Inflammatory macrophage treated with lipopolysaccharide for 4 hours (primary cell): ENCODE measurements around the gene BCAP31.

Source experiments
- DNase-seq: peaks from one replicate; pipeline ENCODE4 v3.0.0-alpha.2; 2020

BCAP31 gene

DNA sequence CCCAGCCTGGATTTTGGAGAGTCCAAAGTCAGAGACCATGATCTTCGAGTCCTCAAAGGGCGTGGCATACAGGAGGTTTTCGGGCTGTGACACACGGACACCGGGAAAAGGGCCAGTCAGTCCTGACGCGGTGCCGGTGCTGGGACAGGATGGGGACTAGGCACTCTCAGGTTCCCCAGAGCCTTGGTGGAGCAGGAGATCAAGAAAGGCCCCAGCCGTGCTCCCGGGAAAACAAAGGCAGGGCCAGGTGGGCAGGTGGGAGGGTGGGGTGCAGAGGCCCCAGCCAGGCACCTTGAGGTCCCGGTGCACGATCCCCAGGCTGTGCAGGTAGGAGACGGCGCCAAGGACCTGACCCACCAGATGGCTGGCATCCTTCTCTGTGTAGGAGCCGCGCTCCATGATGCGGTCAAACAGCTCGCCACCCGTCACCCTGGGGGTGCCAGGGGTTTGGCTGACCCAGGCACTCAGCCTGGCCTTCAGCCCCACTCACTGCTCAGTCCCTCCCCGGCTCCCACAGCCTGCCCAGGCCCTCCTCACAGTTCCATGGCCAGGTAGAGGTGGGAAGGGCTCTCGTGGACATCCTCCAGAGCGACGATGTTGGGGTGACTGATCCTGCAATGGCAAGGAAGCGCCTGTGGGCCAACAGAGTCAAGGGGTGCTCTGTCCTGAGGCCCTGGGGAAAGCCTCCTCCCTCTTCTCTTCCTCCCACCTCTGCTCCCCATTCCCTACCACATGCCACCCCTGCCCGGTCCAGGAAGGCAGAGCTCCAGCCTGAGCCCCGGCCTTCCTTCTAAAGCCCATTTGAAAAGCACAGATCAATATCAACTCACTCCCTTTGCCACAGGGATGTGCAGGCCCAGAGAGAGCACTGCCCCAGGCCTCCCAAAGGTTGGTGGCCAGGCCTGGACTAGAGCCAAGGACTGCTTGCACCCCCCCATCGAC, 52.3 kb downstream of the BCAP31 start:
- DNase-seq: no peak

DNA sequence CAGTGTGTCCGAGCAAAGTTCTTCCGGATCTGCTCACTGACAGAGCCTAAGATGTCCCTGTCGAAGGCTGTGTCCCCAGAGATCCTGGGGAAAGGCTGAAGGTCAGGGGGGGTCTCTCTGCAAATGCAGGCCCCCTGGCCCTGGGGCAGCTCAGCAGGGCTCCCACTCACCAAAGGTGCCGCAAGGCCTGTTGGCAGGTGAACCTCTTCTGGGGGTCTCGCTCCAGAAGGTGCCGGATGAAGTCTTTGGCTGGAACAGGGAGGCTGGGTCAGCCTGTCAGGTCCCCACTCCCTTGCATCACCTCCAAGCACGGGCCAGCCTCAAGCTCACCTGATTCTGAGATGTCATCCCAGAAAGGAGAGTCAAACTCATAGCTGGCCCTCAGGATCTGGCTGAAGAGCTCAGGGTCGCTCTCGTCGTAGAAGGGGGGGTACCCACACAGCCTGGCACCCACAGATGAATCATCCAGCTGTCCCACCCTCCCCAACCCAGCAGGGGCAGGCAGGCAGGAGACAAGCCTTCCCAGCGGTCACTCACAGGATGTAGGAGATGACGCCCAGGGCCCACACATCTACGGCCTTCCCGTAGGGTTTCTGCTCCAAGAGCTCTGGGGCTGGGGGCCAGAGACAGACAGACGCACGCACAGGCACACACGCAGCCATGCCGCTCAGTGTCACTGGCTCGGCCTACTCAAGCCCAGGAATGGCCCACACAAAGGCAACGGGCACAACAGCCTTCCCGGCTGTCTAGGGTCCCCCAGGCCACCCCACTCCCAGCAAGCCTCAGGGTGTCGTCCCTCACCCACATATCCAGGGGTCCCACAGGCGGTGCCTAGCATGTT, 53.2 kb downstream of the BCAP31 start:
- no peak for DNase-seq

DNA sequence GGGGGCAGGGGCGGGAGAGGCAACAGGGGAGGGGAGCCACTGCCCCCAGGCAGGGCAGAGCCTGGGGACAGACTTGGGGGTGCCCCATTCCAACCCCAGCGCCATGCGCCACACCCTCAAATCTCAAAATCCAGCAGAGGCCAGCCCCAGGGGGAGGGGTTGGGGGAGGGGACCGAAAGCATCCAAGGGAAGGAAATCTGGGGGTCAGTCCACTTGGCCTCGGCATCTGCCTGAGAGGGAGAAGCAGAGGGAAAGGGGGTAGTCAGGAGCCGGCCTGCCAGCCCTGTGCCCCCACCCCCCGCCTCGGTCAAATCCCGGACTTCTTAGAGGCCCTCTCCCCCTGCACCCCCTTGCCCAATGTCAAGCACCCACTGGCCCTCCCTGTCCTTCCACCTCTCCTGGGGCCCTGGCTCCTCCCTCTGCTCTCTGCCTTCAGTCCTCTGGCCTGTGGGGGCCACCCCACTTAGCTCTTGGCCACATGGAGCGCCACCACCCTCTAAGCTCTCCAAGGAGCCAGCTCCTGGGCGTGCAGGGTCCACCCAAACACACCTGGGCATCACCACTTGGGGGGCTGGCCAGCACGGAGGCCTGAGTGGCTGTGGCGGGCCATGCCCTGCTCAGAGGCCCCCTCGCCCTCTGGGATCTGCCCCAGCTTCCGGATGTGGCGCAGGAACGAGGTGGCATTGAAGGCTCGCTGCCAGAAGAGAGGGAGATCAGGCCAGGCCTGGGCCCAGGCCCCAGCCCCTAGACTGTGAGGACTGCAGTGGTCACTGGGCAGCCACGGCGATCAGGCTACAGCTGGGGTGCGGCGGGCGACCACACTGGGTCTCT, 54.1 kb downstream of the BCAP31 start:
- DNase-seq: no peak

DNA sequence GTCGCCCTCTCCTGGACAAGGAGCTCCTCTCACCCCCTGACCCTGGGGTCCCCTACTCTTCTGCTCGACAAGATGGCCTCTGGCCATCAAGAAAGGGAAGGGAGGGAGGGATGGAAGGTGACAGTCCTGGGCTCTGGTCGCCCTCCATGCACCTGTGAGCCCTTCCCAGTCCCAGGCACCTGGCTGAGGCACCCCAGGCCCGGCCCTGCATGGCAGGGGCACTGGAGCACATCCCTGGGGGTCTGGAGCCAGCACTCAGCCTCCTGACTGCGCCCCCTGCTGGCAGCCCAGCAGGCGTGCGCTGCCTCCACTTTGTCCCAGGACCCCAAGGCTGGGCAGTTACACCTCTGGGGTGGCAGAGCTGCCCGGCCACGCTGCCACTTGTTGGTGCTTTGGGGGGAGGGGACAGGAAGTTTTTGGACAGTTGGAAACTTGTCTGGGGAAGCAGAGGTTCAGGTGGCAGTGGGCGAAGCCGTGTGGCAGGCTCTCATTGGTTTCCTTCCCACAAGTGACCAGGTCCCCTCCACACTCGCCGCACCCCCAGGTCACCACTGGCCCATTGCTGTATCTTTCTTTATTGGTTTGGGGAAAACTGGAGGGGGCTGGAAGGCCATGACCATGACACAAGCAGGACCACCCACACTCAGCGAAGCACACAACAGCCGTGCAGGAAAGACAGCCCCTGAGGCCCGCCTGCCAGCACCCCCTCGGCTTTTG, 54.9 kb downstream of the BCAP31 start:
- no peak for DNase-seq

DNA sequence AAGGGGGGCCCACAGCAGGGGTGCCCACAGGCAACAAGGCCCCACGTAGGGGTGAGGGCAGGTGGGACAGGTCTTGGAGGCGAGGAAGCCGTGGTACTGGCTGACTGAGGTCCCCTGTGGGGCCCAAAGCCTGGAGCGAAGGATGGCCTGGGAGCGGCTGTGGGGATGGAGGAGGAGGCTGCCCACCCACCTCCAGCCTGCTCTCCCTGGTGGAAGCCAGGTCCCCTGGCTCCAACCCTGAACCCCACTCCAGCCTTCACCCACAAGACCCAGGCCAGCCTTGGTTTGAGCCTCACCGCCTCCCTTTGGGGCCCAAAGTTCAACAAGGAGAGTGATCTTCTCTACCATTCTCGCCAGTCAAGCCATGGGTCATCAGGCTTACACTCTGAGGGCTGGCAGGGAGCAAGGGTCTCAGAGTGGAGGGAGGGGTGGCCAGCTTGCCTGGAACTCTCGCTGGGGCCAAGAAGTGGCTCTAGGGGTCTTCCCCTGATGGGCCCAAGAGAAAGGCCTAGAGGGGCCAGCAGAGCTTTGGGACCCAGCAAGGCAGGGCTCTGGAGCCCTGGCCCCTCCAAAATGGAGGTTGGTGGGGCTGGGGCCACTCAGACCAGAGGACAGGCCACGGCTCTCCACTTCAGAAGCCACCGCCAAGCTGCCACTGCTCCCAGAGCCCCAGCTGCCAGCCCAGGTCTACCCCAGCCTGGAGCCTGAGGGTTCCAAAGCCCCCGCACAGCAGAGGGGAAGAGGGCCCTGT, 55.6 kb downstream of the BCAP31 start:
- no peak for DNase-seq

DNA sequence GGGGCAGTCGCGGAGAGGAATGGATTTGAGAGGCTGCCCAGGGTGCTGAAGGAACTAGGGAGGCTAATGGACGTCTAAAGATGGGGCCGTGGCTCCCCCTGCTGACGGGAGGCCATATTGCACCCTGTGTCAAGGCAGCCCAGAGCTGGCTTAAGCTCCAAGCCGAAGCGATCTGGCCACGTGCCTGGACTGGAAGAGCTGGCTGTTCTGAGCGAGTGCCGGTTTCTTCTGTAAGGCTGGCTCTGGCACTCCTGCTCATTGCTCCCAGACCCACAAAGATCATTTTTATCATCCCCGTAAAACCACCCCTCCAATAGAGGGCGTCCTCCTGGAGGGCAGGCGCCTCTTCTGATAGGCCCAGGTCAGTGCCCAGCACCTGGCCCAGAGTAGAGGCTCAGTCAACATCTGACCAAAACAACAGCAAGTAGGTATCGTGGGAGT, 56.2 kb downstream of the BCAP31 start:
- DNase-seq: peak; percentile 65

DNA sequence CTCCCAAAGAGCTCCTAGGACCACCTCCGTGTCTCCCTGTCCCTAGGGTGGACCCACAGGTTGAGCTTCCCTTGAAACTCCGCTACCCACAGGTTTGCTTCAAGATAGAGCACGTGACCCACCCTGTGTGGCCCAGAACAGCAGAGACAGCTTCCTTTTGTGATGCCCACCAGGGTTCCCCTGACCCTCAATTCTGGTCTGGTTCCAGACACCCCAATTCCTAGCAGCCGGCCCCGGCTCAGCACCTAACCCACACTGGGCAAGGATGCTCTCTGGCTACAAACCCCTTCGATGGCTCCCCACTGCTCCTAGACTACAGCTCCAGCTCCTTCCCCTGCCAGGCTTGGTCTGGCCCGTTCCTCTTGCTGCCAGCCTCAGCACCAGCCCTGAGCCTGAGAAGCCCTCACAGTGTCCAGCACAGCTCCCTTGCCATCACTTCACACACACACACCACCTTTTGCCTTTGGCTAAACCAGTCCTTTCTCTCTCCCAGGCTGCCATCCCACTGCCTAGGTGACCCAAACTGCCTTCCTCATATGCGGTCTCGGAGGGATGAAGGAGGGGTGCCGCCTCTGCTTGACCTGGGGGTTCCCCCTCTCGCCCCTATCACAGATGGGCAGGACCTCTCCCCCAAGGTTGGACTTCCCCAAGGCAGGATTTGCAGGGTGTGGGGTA, 56.8 kb downstream of the BCAP31 start:
- DNase-seq: no peak

DNA sequence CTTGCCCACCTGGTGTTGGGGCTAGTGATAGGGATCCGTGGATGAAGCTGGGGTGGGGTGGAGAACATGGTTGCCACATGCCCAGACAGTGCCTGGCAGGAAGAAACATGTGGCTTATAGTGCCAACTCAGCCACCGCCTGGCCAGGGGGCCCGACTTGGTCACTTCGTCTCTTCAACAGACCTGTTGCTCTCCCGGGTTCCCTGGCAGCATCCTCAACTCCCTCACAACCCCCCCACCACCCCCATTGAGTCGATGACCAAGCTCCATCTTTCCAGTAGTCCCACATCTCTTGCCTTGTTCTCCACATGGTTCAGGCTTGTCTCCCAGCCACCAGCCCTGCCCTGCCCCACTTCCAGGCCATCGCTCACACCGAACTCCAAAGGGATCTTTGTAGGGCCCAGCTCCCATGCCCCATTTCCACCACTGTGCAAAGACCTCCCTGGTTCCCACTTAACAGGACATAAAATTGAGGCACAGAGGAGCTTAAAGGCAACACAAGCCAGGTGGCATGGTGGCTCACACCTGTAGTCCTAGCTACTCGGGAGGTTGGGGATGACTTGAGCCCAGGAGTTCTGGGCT, 58.4 kb downstream of the BCAP31 start:
- no peak for DNase-seq

DNA sequence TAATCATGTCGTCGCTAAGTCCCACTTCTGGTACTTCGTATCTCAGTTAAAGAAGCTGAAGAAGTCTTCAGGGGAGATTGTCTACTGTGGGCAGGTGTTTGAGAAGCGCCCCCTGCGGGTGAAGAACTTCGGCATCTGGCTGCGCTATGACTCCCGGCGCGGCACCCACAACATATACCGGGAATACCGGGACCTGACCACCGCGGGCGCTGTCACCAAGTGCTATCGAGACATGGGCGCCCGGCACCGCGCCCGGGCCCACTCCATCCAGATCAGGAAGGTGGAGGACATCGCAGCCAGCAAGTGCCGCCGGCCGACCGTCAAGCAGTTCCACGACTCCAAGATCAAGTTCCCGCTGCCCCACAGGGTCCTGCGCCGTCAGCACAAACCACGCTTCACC, 61.9 kb downstream of the BCAP31 start:
- peak; percentile 10 for DNase-seq

DNA sequence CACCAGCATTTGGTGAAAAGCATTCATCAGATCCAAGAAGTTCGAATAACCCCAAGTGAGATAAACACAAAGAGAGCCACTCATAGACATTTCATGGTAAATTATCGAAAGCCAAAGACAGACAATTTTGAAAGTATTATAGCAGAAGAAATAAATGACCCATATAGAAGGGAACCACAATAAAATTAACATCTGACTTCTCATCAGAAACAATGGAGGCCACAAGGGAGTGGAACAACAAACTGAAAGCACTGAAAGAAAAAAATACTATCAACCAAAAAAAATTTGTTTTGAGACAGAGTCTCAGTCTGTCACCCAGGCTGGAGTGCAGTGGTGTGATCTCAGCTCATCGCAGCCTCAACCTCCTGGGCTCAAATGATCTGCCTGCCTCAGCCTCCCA, 64.9 kb downstream of the BCAP31 start:
- DNase-seq: no peak

DNA sequence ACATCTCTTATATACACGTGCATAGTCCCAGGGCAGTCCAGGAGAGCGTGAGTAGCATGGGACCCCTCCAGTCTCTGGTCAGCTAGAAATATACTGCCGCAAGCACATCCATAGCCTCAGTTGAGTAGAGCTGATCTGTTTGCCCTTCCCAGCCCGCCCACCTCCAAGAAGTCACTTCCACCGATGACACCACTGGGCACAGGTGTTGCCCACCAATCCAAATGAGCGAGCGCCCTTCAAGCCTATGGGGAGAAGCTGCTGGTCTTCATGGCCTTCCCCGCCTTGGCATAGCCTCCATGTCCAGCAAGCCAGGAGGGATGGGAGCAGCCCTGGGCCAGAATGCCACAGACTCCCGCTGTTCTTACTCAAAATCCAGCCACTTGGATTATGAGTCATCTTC, 67.0 kb downstream of the BCAP31 start:
- no peak for DNase-seq

DNA sequence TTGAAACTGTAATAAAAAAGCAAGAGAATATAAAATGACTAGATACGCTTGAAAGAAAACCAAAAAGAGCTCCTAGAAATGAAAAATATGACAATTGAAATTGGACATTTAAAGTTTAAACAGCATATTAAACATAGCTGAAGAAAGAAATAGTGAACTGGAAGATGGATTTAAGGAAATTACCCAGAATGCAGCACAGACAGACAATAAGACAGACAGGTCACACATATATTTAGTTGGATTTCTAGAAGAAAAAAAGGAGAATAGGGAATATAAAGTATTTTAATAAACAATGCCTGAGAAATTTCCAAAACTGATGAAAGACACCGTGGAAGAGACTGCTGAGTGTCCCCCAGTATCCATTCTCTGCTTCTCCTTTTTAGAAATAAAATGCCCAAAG, 70.6 kb downstream of the BCAP31 start:
- DNase-seq: no peak

DNA sequence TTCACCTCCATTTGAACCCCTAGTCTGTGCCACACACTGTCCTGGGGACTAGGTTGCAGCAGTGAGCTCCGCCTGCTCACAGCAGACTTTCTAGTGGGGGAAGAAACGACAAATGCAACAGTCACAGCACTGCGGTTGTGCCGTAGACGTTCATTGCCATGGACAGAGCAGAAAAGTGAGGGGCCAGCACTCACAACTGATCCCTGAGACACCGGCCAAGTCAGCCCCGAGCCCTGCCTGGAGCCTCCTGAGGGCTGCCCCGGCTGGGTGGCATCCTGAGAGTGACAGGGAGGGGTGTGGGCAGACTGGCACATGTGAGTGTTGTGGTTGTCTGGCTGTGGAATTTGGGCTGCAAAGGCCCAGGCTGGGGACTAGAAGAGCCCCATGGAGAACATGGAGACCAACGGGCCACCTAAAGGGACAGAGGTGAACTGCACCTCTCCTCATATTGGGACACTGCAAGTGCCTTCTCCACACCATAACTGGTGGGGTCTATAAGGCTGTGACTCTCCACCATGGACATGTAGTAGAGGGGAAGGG, 72.6 kb downstream of the BCAP31 start:
- peak; percentile 13 for DNase-seq

DNA sequence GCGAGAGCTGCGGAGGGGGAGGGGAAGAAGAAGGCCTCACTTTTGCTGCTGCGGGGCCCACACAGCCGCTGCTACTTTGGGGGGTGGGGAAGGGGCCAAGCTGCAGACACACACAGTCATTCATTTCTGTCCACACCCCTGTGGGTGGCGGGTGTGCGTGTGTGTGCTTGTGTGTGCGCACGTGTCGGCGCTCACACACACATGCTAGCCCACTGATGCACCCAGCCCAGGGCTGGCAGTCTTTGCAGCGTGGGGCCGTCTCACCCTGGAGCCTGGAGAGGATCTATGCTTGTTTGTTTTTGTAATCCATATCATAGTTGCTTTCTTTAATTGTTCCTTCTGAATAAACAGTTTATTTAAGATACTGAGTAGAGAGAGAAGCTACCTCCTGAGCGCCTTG, 73.2 kb downstream of the BCAP31 start:
- DNase-seq: no peak
